IPS-18c (cell line): ENCODE results near the gene TBC1D3B.
"Not testable (repeated sequence)": the region's sequence is repeated elsewhere in the genome, so short reads cannot be mapped to it uniquely, and the experiment has no call there.

Source experiments
- H3K4me3 ChIP-seq: 2 replicates; pipeline ENCODE4 v1.7.0; 2013; ENCODE audit warnings: low read depth, mild to moderate bottlenecking, low read length, moderate library complexity; ENCODE audit not compliant: insufficient read depth
- H3K9me3 ChIP-seq: one replicate; pipeline ENCODE4 v1.6.1; 2013; ENCODE audit warnings: mild to moderate bottlenecking, low read length, moderate library complexity; ENCODE audit not compliant: control insufficient read depth, insufficient read depth

Gene TBC1D3B

DNA sequence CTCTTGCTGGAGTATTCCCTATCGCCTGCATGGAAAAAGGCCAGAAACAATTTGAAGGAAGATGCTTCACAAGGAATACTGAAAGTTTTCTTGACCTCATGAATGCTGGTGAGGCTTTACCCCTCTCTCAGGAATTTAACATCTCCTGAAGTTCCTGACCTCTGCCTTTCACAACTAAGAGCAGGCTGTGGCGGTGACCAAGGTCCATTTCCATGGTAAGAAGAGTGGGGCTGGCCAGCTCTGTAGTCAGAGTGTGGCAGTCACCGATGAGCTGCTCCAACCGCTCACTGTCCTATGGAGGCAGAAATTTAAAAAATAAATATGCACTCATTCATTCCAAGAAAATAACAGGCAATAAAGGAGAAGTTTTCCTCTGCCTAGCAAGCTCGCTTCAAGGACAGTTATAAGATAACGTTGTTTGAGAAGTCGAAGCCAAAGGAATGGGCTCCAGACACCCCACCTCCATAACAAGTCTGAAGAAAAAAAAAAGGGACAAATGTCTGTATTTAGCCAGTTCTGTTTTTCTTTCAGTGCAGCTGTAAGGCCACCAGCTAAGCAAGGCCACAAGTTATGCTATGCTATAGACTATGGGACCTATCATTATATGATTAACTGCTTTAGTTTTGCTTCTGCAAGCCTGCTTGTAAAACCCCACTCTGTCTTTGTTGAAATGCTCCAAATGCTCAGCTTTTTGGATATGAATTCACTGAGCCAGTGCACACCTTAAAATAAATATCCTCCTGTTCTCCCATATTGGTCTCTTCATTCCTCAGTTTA is 28.5 kb upstream of the TBC1D3B start:
- no peak overlapping the region for H3K4me3 ChIP-seq
- peaks cover 1% of the 10 kb centered on the region for H3K9me3 ChIP-seq

DNA sequence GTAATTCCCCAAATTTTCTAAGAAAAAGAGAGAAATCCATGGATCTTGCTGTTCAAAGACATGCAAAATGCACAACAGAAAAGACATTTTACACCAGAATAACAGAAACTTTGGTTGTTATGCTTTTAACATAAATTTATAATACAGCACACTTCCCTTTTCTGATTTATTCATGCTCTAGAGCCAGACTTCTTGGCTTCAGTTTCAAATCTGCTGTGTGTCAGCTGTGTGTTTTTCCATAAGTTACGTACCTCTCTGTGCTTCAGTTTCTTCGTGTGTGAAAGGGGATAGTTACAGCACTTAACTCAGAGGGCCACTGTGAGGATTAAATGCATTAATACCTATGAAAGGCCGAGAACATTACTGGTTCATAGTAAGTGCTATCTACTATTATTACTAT is 26.9 kb upstream of the TBC1D3B start:
- Histone ChIP-seq H3K9me3 (no peaks in the 10 kb centered on the region), H3K4me3 (no peak overlapping the region)

- not testable (repeated sequence) for H3K9me3 ChIP-seq, H3K4me3 ChIP-seq
Measured at GRCh38 chr17:36201506-36201905, 25.1 kb upstream of the TBC1D3B start.

DNA sequence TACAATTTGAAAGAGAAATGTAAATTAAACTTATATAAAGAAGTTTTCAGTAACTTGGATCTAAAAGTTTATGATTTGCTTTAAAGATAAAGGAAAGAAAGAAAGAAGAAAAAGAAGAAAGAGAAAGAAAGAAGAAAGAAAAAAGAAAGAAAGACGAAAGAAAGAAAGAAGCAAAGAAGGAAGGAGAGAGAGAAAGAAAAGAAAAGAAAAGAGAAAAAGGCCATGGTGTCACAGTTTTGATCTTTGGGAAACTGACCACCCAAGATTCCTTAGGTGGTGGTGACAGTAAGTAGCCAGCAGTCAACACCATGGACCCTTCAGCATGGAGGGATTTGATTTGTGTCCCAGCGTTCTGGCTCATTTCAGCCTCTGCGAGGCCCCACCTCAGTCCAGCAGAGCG is 24.7 kb upstream of the TBC1D3B start:
- not testable (repeated sequence) for H3K9me3 ChIP-seq, H3K4me3 ChIP-seq

DNA sequence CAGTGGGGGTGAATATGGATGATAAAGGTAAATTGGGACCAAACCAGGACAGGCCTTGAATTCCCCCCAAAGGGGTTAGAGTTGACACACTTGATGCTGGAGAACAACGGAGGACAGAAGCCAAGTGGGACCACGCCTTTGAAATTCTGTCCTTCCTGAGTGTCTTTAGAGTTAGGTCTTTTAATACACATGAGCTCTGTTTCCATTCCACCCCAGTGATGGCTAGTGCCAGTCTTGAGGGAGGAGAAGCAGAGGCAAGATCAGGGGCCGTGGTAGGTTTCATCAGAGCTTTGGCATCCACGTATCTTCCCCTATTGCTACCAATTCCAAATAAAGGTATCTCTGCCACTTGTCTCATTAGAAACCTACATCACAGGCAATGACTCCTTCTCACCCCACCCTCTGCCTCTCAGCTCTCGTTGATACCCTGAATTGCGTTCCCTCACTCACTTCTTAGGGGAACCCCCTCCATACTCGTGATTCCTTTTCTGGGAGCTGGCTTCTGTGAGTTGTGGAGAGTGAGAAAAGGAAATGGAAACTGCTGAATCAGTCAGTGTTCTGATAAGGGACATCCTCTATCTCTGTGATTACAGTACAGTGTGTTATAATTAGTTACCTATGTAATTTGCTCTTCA is 22.5 kb upstream of the TBC1D3B start:
- Histone ChIP-seq H3K4me3 (no peak overlapping the region), H3K9me3 (no peaks in the 10 kb centered on the region)

DNA sequence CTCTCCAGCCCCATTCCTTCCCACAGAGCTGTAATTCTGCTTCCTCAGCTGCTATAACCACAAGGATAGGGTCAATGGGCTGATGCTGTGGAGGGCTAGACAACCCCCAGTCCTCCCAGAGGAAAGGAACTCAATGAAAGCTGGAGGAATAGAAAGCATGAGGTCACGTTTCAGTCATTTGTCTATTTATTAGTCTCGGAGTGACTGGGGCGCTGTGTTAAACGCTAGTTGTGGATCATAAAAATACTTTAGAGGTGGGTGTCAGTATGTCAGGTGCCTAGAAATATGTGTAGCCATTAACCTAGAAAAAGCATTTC is 20.9 kb upstream of the TBC1D3B start:
- Histone ChIP-seq H3K4me3 (no peak overlapping the region), H3K9me3 (no peaks in the 10 kb centered on the region)

GRCh38 chr17:36196131-36196486 is 19.7 kb upstream of the TBC1D3B start:
- Histone ChIP-seq H3K4me3 (no peak overlapping the region), H3K9me3 (no peaks in the 10 kb centered on the region)

DNA sequence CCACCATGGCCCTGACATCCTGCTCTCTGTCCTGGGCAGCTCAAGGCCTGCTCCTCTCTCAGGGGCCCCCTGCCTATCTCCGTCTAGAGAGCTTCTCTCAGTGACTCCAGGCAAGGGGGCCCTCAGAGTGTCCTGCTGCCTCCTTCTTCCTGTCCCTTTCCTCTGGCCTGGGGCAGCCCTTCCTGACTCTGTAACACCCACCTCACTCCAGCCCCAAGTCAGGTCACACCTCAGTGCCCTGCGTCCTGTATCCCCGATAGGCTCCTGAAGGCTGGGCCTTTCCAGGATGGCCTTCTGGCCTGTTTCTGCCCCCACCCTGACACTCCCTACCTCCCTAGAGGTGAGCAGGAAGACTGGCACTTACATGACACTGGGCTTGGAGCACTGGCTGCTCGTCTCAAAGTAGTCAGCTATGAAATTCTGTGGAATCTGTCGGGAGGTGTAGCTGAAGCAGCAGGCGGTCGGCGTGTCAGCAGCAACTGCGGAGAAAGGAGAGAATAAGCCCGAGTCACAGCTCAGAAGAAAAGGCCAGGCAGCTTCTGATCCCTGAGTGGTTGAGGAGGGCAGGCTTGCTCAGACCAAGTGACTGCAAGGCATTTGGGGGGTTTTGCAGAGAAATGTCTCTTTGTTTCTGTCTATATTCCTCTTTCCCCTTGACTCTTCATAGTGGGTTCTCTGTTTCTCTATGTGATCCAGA is 19.1 kb upstream of the TBC1D3B start:
- H3K4me3 ChIP-seq, result no peak overlapping the region
- H3K9me3 ChIP-seq, result no peaks in the 10 kb centered on the region

DNA sequence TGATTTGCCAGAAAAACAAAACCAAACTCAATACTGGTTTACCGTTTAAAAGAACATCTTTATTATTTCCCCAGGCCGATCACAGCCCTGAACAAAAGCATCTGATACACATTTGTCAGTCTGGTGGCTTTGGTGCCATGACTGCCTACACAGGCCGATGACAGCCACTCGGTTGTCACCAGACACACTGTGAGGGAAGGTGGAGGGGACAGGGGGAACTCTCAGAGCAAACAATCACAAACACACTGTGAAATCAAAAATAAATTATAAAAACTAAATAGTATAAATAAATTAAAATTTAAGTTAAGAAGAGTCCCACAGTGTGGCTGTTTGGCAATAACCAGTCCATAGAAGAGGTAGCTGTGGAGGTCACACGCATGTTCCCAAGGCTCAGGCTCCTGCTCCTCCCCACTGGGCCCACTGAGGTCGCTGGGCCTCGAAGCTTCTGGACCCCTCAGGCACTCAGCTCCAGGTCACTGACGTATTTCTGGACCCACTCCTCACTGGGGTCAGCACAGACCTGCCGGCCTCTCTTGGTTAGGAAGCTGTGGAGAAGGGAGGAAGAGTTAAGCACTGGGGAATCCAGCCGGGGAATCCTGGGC is 18.5 kb upstream of the TBC1D3B start:
- not testable (repeated sequence) for H3K4me3 ChIP-seq

DNA sequence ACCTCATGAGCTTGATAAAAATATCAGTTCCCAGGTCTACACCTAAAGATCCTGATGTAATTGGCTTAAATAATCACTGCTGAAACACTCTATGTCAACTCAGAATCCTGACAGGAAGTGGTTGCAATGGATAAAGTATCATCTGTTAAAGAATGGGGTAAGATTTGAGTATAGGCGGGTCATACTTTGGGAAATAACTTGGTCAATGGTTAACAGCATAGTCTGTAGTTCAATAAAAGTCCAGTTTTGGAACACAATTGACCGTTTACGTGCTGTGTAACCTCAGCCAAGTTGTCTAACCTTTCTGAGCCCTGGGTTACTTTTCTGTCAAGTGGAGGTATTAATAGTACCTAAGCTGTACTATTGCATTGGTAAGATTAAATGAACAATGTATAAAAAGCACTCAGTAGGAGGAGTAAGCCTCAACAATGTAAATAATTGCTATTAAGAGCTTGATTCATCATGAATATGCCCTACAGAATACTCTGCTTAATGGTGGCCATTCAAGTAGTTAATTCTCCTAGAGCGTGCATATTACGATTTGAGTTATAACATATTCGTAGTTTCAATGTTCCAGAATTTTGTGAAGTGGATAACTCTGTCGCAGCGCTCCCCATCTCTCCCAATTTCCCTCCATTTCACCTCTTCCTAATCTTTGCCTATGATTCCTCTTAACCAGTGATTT is 17.9 kb upstream of the TBC1D3B start:
- not testable (repeated sequence) for H3K4me3 ChIP-seq, H3K9me3 ChIP-seq

More for the DNA sequence above, 18.5 kb upstream of the TBC1D3B start:
- H3K9me3 ChIP-seq, result not testable (repeated sequence)

- no peaks in the 10 kb centered on the region for H3K9me3 ChIP-seq
- H3K4me3 ChIP-seq, result no peak overlapping the region
Measured at GRCh38 chr17:36193216-36193775, 16.9 kb upstream of the TBC1D3B start.

DNA sequence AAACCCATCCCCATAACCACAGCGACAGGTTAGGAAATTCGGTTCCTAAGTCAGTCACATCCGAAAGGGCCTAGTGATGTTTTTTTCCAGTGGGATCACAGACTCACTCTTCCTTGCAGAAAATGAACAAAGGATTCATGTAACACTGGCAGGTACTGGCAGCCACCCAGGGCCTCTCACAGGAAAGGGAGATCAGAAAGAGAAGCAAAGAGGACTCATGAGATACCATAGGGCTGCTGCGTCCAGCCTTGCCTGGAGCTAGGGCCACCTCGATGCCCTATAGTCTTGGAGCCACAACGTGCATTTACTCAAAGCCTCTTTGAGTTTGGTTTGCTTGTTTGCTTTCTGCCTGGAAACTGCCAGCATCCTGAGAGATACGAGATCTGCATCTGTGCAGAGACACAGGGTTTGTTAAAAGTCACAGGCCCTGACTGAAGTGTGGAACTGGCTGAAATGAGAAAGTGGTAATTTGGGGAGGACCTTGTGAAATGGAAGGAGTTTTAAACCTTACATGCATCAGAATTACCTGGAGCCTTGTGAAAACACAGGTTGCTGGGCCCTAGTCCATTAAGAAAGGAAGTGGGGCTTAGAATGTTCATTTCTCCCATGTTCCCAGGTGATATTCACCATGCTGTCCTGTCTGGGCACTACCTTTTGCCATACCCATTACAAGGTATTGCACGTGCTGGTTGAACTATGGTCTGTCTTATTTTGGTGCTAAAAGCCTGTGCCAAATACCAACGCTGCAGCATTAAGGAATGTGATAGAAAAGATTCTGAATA is 14.3 kb upstream of the TBC1D3B start:
- not testable (repeated sequence) for H3K9me3 ChIP-seq, H3K4me3 ChIP-seq

GRCh38 chr17:36189993-36190392 is 13.6 kb upstream of the TBC1D3B start:
- not testable (repeated sequence) for H3K9me3 ChIP-seq, H3K4me3 ChIP-seq

DNA sequence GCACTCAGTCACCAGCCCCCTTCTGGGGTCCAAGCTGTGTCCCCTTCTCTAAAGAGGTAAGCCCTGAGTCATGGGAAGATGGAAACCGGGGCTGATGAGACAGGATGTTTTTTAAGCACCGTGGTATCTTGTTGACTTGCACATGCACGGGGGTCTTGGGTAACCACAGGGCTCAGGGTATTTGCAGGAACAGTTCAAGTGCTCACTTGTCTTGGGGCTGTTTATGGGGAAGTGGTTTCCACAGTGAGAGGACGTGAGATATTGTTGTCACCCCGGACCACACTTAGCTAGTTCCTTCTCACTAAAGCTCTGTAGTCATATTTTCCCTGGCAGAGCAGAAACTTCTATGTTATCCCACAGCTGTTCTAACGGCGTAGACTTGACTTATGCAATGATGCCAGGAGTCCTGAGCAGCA is 12.5 kb upstream of the TBC1D3B start:
- no peaks in the 10 kb centered on the region for H3K9me3 ChIP-seq
- H3K4me3 ChIP-seq, result no peak overlapping the region

DNA sequence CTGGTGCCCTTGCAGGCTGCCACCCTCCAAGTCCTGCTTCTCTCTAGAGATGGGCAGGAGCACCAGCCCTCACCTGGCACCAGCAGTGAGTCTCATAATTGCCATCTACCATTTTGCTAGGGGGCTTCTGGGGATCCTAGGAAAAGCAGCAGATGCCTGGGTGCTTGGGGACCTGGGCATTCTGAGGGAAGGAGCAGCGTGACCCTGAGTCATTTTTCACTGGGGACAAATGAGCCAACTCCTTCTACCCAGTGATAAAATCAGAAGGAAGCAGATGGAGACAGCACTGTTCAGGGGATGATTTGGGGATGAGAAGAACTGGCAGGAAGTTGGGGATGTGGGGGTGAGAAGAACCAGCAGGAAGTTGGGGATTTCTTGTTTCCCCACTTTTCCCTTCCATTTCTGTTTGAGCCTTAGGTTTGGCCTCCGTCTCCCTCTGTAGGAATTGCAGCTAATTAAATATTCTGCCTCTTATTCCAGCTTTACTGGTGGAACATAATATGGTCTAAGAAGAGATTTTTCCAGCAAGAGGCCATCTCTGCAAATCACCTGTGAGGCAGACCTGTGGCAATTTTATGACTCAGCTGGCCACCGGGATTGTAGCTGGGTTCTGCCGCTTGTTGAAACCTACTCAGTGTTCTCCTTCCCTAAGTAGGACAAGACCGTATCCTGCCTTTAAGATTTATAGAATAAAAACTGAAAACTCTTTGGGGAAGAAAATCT is 11.7 kb upstream of the TBC1D3B start:
- H3K9me3 ChIP-seq, H3K4me3 ChIP-seq: not testable (repeated sequence)
